NCI-H2227 treated with DMSO at 0.1 percent for 48 hours (cell line): ENCODE data around the gene LIN28B.
"Not testable (repeated sequence)": the region's sequence is repeated elsewhere in the genome, so short reads cannot be mapped to it uniquely, and the experiment has no call there.

Source experiments
- DNase-seq: peaks from one replicate; lab custom pipeline; 2025; lab: John Stamatoyannopoulos, UW

LIN28B gene

DNA sequence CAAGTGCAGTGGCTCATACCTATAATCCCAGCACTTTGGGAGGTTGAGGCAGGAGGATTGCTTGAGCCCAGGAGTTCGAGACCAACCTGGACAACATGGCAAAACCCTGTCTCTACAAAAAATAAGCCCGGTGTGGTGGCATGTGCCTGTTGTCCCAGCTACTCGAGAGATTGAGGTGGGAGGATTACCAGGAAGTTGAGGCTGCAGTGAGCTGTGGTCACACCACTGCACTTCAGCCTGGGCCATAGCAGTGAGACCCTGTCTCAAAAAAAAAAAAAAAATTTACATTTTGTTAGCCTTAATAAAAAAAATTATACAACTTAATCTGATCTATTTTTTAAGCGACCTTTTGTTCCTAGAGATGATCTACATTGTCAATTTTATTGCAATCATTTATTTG, 56.6 kb downstream of the LIN28B start:
- not testable (repeated sequence) for DNase-seq

DNA sequence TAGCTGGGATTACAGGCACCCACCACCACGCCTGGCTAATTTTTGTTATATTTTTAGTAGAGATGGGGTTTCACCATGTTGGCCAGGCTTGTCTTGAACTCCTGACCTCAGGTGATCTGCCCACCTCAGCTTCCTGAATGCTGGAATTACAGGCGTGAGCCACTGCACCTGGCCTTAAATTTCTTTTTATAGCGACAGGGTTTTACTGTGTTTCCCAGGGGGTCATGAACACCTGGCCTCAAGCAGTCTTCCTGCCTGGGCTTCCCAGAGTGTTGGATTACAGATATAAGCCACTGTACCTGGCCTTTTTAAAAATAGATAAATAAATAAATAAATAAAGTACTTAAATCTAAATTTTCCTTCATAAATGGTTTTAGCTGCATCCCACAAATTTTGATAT, 57.5 kb downstream of the LIN28B start:
- DNase-seq = no peak

DNA sequence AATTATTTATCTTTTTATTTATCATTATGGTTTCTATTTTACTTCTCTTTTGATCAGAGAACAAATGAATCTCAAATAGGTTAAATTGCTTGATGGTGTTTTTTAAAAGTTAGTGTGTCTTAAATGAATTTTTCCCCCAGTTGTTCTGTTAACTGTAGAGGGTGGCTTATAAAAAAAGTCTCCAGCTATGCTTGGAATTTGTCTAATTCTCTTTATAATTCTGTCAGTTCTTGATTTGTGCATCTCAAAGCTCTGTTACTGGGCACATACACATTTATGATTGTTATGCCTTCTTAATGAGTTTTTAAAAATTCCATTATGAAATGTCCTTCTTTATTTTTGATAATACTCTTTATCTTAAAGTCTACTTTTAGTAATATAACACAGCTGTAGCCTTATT, 58.0 kb downstream of the LIN28B start:
- no peak for DNase-seq

DNA sequence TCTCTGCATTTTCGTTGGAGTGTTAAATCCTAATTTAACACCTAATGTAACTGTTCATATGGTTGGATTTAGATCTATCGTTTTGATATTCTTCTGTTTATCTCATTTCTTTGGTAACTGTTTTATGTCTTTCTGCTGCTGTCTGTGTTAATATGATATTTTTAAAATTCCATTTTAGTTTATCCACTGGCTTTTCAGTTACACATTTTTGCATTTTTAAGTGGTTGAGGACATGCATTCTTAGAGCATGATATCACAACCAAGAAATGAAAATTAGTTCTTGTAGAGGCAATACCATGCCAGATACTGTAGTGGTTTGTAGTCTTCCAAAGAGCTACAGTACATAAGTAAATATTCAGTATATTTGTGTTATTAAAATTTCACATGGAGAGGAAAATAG, 58.6 kb downstream of the LIN28B start:
- DNase-seq = no peak

DNA sequence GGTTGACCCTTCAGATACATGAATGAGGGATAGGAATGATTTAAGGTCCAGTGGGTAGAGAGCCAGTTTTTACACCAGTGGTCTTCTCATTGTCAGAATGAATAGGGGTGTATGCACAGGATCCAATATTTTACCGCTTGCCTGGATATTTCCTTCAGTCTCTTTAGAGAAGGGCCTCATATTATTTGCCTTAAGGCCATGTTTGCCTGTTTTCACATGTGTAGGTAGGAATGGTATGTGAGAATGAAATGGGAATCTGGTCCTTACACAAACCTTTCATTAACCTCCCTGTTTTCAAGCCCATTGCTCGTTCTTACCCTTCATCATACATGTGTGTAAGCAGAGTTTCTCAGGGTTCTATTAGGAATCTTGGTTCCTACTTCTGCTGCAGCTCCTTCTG, 62.4 kb downstream of the LIN28B start:
- no peak for DNase-seq

DNA sequence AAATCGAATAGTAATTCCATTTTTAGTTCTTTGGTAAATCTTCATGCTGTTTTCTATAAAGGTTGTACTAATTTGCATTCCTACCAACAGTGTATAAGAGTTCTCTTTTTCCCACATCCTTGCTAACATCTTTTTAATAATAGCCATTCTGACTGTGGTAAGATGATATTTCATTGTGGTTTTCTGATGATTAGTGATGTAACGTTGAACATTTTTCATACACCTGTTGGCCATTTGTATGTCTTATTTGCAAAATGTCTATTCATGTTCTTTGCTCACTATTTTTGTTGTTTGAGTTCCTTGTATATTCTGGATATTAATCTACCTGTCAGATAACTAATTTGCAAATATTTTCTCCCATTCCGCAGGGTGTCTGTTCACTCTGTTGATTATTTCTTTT, 64.5 kb downstream of the LIN28B start:
- no peak for DNase-seq

DNA sequence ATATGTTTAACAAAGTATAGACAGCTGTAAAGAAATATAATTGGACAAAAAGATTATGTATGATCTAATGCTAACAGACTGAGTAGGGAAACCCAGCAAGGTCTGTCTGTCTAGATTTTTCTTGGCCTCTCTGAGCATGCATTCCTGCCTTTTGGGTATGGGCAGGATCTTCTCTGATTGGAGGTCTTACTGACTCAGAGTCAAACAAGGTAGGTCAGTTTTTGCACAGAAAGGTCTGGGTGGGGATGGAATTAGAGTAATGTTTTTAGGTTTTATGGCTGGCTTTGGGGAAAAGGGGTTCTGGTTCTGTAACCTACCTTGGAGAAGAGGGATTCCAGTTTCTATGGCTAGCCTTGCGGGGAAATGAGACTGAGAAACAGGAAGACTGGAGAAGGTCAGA, 65.5 kb downstream of the LIN28B start:
- no peak for DNase-seq

DNA sequence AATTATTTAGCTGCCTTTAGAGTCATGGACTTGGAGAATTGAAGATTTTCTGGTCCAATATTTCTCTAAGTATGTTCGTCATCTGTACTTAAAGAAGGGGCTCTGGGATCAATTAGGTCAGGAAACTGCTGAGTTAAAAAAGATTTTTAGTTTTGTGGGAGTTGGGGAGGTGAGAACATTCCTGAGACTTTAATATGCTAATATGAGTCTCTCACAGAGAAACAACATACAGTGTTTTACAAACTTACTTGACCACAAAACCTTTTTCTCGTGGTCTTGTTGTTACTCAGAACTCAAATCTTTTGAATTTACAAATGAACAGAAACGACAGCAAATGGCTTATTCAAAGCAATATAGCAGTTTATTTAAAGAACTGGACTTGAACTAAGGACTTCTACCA, 67.9 kb downstream of the LIN28B start:
- DNase-seq = no peak

DNA sequence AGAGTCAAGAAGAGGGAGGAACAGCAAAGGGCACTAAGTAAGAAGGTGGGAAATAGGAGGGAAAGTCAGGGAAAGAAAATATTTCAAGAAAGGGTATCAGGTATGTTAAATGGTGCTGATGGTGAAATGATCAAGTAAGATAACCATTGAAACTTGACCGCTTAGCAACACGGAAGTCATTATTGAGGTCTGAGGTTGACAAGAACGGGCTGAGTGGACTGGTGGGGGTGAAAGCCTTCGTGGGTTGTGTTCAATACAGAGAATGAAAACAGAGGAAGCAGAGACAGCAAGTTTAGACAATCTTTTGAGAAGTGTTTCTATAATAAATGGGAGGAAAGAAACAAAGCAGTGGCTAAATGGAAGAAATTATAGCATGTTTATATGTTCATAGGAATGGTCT, 72.0 kb downstream of the LIN28B start:
- DNase-seq = no peak

DNA sequence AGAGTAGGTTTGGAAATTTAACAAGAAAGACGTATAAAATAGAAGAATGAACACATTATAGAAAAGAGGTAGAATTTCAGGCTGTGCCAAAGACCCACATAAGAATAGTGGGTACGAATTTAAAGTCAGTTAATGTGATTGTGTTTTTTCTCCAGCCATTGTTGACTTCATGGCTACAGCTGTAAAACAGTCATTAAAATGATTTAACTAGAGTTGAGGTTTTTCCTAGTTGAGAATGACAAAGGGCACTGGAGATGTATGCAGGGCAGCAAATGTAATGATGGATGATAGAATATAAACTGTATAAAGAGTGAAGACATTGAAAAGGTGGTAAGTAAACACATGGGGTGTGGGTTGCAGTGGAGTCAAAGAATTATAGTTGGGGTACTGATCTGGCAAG, 72.7 kb downstream of the LIN28B start:
- DNase-seq = no peak

DNA sequence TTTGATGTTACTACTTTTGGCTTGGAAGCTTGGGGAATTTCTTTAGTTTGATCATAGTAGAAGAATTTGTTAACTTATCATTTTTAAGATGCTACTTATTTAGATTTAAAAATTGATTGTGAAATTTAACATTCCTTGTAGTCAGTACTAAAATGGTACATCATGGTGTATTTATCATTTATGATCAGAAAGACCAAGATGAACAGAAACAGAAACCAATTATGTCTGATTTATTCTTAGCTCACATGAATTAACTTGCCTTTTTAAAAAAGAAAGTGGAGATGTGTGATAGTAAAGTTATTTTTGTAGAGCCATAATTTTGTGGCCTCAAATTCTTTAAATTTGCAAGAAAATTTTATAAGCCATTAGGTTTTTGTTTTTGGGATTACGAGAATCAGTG, 77.6 kb downstream of the LIN28B start:
- no peak for DNase-seq

DNA sequence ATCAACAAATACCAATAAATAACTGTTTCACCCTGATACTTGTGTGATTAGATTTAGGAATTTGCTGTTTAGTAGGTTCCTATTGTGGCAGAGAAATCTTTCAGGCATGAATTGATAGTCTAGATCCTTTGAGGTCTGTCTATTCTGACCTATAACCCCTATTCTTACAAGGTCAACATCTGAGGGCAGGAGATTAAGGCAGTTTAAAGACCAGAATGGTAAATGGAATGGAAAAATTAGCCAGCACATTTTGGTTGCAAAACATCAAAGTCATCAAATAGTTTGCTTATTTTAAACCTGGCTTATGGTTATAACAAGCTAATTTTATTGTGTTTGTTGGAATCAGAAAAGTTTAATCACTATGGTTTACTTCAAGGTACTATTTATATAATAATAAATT, 78.4 kb downstream of the LIN28B start:
- DNase-seq = no peak

DNA sequence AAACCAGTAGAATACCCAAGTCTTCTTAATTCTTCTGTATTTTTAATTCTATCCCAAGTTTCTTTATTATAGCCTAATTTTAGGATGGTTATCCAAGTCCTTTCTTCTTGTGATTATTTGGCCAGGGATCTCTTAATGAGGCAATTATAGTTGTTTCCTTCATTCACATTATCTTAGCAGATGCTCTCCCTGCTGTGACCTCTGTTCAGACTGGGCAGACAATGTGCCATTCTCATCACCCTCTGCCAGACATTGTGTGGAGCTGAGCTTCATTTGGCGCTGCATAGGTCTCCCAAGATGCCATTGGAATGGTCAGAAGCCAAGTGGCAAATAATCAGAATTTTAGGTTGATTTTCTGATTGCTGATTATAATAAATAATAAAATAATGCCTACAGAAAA, 79.4 kb downstream of the LIN28B start:
- no peak for DNase-seq

DNA sequence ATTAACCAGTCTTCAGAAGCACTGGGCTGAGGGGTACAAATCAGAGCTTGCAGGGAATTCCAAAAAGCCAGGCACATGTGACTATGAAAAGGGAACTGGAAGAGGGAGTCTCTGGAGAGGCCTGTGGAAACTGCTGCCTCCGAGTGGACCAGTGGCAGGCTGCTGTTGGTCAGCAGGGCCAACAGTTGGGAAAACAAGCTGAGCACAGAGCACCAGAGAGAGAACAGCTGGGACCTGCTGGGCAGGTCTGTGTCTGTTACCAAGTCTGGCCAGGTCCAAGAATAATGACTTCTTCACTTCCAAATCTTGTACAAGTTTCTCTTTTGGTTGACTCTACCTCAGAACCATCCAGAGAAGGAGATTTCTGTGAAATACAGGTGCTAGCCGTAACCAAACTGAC, 81.4 kb downstream of the LIN28B start:
- DNase-seq = no peak

DNA sequence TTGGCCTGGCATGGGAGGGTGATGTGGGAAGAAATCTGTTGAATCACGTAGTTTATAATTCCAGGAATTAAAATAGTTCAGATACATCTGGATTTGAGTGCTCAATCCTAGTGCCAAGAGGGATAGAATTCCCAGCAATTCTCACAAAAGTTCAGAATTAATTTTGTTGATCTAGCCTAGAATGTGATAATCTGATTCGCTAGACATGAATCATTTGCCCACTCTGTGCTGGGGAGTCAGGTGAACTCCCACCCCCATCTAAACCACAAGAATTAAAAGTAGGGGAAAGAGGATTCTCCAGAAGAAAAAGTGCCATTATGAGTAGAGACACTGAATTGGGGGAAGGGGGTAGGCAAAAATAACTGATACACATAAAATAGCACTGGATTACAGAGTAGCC, 85.0 kb downstream of the LIN28B start:
- DNase-seq = no peak

DNA sequence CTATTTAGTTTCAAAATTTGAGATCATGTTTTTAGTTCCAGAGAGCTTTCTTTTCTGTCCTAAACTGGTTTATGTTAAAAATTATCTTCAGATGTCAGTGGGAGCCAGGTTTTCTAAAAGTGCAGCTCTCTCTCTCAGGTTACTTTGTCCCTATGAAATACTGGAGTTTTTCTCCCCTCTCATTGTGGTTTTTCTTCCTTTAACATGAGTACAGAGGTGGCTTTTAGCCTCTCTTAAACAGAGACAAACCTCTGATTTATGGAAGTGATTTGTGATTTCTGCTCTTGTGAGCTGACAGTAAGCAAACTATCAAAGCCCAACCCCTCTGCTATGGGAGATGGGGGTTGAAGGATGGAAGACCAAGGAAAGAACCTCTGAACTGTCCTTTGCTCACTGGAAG, 85.7 kb downstream of the LIN28B start:
- DNase-seq = no peak

DNA sequence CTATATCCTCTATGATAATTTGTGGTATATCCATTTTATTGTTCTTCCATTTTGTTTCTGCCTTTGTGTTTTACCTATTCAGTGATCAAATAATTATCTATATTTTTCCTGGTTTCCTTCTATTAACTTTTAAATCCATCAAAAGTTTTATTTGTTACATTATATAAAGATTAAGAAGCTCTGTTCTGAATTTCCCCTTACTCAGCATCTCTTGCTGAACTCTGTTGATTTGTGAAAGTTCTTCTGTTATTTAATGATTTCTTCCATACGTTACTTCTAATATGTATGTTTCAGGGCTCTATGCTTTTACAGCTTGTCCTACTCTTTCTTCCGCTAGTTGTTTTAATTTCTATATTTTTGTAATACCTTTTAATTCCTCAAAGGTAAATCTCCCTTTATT, 87.1 kb downstream of the LIN28B start:
- no peak for DNase-seq

DNA sequence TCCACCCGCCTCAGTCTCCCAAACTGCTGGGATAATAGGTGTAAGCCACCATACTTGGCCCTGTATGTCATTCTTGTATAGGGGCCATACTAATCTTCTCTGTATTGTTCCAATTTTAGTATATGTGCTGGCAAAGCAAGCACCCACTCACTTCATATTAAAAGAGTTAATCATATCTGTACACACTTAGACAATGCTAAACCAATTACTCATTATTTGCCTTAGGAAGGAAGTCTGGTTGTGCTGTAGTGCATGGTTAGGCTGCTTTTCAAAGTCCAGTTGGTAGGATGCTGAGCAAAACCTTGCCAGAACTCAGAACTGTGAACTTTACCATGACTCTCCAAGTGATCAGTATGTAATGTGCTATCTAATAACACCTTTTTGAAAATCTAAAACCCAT, 88.6 kb downstream of the LIN28B start:
- no peak for DNase-seq

DNA sequence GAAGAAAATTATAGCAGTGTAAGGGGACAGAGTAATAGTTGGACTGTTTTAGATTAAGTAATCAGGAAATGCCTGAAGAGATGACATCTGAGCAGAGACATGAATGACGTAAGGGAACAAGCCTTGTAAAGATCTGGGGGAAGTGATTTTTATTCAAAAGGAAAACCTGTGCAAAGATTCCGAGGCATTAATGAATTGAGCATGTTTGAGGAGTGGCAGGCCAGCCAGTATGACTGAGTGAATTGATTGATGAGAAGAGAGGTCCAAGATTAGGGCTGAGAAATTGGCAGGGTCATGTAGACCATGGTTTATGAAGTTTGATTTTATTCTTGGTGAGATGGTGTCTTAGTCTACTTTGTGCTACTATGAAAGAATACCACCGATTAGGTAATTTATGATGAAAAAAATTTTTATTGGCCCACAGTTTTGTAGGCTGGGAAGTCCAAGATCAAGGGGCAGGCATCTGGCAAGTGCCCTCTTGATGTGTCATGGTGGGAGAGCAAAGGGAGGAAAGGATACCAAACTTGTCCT, 95.1 kb downstream of the LIN28B start:
- no peak for DNase-seq

DNA sequence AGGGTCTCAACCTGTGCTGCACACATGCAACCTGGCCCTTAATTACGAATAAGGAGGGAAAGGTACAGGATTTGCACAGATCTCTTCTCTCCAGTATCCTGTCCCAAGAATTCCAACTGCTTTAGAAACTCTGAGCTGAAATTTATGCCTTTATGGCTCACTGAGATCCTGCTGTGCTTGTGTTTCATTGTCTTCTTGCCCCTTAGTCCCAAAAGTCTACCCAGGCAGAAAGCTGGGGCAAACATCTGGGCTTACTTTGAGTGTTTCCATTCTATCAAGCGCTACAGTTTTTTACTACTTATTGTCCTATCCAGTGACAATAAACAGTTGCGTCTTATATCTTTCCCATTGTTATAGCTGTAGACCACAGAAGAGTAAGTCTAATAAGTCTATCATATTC, 99.7 kb downstream of the LIN28B start:
- DNase-seq = no peak

DNA sequence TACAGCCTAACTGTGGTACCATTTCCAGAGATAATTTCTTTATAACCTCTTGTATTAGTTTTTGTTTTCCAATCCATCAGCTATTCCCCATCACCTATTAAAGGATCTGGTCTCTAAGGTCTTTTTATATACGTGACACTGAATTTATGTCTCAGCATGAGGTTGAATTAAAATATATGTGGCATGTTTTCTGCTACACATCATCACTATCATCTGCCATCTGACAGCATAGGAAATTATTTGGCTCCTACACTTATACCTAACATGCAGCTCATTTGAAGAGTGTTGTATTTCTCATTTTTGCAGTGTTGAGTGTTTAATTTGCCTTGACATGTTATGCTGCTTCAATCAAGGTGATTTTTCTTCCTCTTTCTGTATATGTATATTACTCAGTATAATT, 100.3 kb downstream of the LIN28B start:
- no peak for DNase-seq

DNA sequence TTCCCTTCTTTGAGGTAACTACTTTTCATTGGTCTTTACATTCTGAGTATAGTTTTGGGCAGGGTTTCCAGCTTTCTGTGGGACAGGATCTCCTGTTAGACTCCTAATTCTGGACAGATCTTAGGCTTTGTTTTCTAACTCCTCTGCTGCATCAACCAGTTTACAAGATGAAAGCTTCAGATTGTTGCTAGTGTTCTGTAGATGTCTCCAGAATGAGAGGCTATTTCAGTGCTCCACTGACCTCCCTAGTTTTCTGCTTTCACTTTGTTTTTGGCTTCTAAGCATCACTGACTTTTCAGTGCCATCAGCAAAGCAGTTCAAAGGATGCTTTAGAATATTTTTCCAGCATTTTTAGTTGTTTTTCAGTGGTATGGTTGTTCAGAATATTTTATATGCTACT, 101.4 kb downstream of the LIN28B start:
- DNase-seq = no peak

DNA sequence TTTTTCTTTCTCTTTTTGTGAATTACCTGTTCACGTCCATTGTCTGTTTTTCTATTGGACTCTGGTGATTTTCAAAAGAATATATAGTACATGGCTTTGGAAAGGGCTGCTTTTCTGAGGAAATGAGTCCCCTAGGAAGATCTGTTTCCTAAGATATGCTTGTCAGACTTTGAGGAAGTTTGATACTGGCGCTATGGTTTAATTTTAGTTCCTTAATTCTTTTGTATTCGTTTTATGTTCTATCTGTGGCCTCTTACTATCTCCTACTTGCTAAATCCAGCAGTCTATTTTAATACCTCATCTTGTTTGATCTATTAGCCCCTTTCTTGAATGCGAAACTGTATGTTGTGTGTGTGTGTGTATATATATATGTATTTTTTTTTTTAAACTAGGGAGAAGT, 101.9 kb downstream of the LIN28B start:
- no peak for DNase-seq

DNA sequence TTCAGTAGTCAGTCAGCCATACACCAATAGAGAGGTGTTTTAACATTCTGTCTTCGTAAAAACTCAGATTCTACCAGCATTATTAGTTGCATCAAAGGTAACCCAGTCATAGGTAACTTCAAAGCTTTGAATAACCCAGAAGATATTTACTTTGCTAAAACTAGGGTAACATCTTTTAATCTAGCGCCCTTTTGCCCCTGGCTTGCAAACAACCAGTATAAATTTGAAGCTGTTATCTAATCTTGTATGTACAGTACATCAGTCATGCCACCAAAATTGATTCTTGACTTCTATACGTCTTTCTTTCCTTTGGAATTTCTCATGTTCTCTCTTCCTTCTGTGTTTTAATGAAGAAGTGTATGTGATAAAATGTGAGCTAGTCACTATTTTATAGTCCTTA, 109.3 kb downstream of the LIN28B start:
- no peak for DNase-seq

DNA sequence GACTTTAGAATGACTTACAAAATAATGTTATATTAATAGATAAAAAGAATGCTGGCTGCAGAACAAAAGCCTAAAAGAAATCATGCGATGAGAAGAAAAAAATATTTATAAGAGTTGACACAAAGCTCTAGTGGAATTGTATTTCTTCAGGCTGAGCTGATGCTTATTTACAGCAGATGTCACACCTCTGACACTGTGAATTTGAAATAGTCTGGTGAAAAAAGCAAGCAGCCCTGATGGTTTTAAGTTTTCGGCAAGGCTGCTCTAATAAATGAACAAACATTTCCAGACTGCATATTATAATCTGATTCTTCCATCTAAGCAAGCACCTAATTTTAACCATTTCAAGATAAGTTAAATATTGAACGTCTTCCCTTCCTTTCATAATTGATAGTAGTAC, 109.9 kb downstream of the LIN28B start:
- no peak for DNase-seq
